Fibroblast of skin of abdomen (primary cell): Measurements from ENCODE around the gene THRA.

Experiments
- DNase-seq: peaks from one replicate; pipeline ENCODE4 v3.0.0-alpha.2; 2013

THRA gene

GRCh38 chr17:40099619-40100418 is 37.1 kb downstream of the THRA start:
- DNase-seq: no peak

GRCh38 chr17:40100419-40100668 is 37.6 kb downstream of the THRA start, which contains the start of gene NR1D1:
NR1D1 (minus strand) TSS chr17:40100589; CDS start chr17:40100094, 495 bp downstream.
- DNase-seq: no peak

DNA sequence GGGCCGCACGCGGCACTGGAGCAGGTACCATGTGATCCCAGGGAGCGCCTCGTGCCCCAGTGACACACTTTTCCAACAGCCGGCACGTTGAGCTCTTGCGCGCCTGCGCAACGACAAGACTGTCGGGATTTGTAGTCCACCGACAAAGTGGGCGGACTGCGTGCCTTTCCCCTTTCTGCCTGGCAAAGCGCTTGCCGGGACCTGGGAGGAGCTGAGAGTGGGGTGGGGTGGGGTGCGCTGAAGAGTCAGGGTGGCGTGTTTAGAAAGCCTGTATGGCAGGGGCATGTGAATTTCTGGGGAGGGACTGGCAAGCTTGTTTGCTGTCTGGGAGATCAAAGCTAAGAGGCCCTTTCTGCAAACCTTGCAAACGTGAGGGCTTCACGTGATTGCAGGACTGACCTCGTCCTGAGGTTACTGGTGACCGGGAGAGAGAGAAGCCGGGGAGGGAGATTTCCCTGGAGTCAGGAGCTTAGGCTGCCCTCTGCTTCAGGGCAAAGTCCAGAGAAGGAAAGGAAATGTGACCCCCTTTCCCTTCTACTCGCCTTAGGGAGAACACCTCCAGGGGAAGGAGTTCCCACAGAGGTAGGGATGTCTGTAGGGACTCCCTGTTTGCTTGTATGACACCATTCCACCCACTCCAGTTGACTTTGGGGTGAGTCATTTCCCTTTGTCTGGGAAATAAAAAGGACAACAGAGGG is 38.1 kb downstream of the THRA start:
- DNase-seq: peak; percentile 98

DNA sequence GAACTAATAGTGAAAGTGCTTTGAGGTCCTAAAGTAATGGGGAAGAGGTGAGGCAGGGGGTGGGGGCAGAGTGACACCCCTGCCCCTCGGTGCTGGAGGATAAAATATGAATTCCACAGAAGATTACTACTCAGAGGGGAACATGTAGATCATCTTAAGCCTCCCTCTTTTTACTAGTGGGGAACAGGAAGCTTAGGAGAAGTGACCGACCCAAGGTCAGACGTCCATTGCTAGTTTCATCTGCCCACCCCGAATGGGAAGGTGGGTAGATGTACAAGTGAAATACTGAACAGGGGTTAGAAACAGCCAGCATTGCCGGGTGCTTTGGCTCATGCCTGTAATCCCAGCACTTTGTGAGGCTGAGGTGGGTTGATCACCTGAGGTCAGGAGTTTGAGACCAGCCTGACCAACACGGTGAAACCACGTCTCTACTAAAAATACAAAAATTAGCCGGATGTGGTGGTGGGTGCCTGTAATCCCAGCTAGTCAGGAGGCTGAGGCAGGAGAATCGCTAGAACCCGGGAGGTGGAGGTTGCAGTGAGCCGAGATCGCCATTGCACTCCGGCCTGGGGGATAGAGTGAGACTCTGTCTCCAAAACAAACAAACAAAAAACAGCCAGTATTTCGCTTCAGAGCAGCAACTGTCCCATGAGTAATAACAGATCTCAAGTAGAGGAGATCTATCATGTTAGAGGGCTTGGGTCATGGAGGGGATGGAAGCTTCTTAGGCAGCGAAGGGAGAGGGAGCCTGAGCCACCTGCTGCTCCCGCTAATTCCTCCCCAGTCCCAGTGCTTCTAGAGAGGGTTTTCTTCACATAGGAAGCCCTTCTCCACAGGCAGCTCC is 38.8 kb downstream of the THRA start:
- DNase-seq: no peak

GRCh38 chr17:40103071-40103661 is 40.4 kb downstream of the THRA start:
- DNase-seq: no peak

- no peak for DNase-seq
Measured at GRCh38 chr17:40103688-40104087, 40.9 kb downstream of the THRA start.

GRCh38 chr17:40104594-40105486 is 42.1 kb downstream of the THRA start:
- DNase-seq: no peak

- no peak for DNase-seq
Measured at GRCh38 chr17:40105861-40106759, 43.3 kb downstream of the THRA start.

- DNase-seq: peak; percentile 73
Measured at GRCh38 chr17:40106760-40107521, 44.2 kb downstream of the THRA start.

DNA sequence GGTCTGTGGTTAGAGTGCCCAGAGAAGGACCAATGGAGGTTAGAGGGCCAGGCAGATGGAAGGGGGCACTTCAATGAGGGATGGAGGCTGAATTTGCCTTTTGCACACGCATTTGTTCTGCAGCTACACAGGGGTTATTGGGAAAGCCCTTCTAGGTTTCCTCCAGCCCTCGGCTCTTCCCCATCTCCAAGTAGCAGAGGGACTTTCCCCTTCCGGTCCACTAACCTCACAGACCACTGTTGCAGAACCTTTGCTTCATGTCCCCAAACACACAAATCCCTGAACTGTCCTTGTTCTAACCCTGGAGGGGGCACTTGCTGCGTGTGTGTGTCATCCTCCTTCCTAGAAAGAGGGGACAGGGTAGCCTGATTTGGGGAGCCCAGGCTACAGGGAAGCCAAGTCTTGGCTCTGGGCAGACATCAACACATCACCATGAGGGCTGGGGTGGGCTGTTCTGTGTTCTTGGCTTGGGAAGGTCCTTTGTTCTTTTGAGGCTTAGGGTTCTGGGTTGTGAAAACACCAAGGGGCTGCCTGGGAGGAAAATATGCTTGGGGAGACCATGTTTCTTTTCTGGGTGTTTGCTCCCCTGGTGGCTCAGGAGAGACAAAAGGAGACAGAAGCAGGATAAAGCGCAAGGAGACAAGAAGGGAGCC is 44.9 kb downstream of the THRA start:
- no peak for DNase-seq

GRCh38 chr17:40108970-40109824 is 46.4 kb downstream of the THRA start:
- no peak for DNase-seq

DNA sequence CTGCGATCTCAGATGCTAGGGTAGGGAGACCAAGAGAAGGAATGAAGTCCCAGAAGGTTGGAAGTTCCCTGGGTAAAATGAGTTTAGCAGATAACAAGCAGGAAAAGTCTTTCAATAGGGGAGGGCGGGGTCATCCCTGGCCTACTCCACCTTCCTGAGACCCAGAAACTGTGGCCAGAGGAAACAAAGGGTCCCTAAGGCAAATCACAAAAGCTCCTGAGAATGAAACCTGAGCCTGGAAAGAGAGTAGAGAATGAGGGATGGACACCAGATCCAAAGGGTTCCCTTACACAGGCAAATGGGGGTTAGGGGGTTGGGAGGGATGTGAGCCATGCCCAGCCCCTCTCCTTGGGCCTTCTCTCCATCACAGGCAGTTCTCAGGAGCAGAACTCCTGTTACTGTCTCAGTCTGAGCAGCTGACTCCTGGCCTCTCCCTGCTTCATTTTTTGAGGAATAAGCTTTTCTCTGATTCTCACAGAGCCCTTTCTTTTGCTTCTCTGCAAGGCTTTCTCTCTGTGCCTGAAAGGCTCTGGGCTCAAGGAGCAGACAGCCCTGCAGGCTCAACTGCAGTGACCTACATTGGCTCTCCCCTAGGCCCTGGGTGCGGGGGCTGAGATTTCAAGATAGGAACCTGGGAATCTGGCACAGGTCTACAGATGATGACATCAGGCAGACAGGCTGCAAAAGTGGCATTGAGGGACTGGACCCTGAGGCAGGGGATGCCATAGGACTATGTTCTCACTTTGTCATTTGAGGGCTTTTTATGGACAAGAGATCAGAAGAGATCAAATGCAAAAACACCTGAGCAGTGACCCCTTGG is 47.5 kb downstream of the THRA start:
- DNase-seq: no peak

DNA sequence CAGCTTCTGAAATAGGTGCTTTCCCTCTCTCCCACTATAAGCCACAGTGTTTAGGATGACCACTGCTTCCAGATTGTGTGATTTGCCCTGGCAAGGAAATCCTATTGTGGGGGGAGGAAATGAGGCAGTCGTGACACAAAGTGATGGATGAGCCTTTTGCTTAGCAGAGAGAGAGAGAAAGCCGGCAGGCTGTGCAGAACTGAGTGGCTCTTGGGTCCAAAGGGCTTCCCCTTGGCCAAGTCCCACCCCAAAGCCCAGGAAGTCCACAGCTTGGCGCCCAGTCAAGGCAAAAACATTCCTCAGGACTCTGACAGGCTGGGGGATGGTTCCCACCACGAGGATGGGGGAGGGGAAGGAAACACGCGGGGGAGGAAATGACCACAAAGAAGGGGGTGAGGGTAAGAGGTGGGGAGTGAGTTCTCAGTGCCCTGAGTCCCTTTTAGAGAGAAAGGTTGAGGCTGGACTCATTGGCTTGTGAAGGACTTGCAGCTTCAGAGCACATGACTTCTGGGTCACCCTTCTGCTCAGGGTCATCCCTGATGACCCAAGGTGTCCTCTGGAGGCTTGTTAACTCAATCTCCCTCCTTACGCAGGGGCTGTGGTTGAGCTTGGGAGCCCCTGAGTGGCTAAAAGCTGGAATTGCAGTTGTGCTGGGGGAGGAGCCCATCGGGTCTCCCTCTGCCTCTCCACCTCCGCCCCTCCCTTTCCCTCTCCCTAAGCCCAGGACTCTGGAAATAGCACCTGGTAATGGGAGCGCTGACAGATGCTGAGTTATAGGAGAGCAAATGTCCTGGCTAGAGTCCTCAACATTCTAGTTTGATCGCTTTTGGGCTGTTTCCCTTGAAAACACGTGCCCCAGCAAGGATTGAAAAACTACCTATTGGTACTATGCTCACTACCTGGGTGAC is 48.7 kb downstream of the THRA start:
- DNase-seq: peak; percentile 97

- DNase-seq: no peak
Measured at GRCh38 chr17:40112191-40112711, 49.5 kb downstream of the THRA start.

DNA sequence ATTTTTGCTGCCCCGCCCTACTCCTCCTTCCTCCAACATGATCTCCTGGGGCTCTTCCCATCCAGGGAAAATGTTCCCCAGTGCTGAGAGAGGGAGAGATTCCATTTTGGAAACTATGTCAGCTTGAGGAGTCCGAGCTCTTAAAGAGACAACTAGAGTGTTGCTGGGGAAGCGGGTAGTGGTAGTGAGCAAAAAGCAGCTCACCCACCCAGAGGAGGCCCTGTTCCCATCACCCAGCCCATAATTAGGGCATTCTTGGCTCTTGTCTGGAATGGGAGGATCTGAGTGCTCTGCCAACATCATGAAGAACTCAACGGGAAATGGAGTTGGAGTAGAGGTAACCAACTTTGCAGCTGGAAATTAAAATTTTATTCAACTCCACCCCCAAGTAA is 49.9 kb downstream of the THRA start:
- DNase-seq: no peak
